GM23338 (cell line): Measurements from ENCODE around the gene DNAH10. TPM values are rescaled to one million over a fixed set of nuclear protein-coding genes. Genes with fewer than 3 reads are reported as not detected.

Source experiments
- ATAC-seq: fragments of 200-7000 bp; cut with Tn5 transposase; 3 replicates; pipeline ENCODE4 v1.9.1; 2020
- DNase-seq: peaks from one replicate; pipeline ENCODE4 v3.0.0-alpha.2; 2015; ENCODE audit warnings: low spot score
- H2AFZ ChIP-seq: fragments of 200-600 bp; sonication (generic); 2 replicates; pipeline ENCODE4 v1.8.0; 2016; ENCODE audit warnings: antibody characterized with exemption, mild to moderate bottlenecking, moderate library complexity
- H3F3A ChIP-seq: fragments of 200-600 bp; sonication (generic); replicated peaks from 2 replicates; pipeline ENCODE4 v1.8.0; 2017; ENCODE audit warnings: antibody characterized with exemption, mixed run types, low read depth
- H3K27ac ChIP-seq: fragments of 200-600 bp; sonication (generic); 2 replicates; pipeline ENCODE4 v1.6.1; 2016; ENCODE audit warnings: low read depth
- H3K27me3 ChIP-seq: fragments of 200-600 bp; sonication (generic); 2 replicates; pipeline ENCODE4 v1.8.0; 2016; ENCODE audit warnings: mild to moderate bottlenecking, mixed run types, moderate library complexity; ENCODE audit not compliant: insufficient read depth
- H3K36me3 ChIP-seq: fragments of 200-600 bp; sonication (generic); 2 replicates; pipeline ENCODE4 v1.8.0; 2016; ENCODE audit warnings: mild to moderate bottlenecking; ENCODE audit not compliant: insufficient read depth
- H3K4me1 ChIP-seq: fragments of 200-600 bp; sonication (generic); 2 replicates; pipeline ENCODE4 v1.8.0; 2016; ENCODE audit warnings: mild to moderate bottlenecking, moderate library complexity; ENCODE audit not compliant: insufficient read depth
- H3K4me2 ChIP-seq: fragments of 200-600 bp; sonication (generic); 2 replicates; pipeline ENCODE4 v1.7.1; 2017; ENCODE audit warnings: mixed run types
- H3K4me3 ChIP-seq: fragments of 200-600 bp; sonication (generic); 2 replicates; pipeline ENCODE4 v1.6.1; 2016; ENCODE audit warnings: mixed run types
- H3K79me2 ChIP-seq: fragments of 200-600 bp; sonication (generic); replicated peaks from 2 replicates; pipeline ENCODE4 v1.8.0; 2017; ENCODE audit warnings: mild to moderate bottlenecking; ENCODE audit not compliant: insufficient read depth
- H3K9me2 ChIP-seq: fragments of 200-600 bp; sonication (generic); 2 replicates; pipeline ENCODE4 v1.8.0; 2017; ENCODE audit not compliant: insufficient read depth
- H4K20me1 ChIP-seq: fragments of 200-600 bp; sonication (generic); replicated peaks from 2 replicates; pipeline ENCODE4 v1.8.0; 2017; ENCODE audit warnings: mild to moderate bottlenecking; ENCODE audit not compliant: insufficient read depth
- H3K27ac Mint-ChIP-seq: 2 replicates; pipeline ENCODE4 v1.8.0; 2020; ENCODE audit warnings: inconsistent platforms, mild to moderate bottlenecking, moderate library complexity, mixed read lengths
- H3K27me3 Mint-ChIP-seq: 3 replicates; pipeline ENCODE4 v1.8.0; 2022; ENCODE audit warnings: low read depth, mild to moderate bottlenecking, moderate library complexity, mixed read lengths, inconsistent platforms; ENCODE audit not compliant: insufficient read depth, poor library complexity
- H3K36me3 Mint-ChIP-seq: 3 replicates; pipeline ENCODE4 v1.8.0; 2021; ENCODE audit warnings: low read depth, mild to moderate bottlenecking, inconsistent platforms, moderate library complexity, mixed read lengths
- H3K4me1 Mint-ChIP-seq: 3 replicates; pipeline ENCODE4 v1.8.0; 2020; ENCODE audit warnings: mild to moderate bottlenecking, inconsistent platforms, mixed read lengths
- H3K4me3 Mint-ChIP-seq: 3 replicates; pipeline ENCODE4 v1.8.0; 2021; ENCODE audit warnings: moderate library complexity, mild to moderate bottlenecking, inconsistent platforms, mixed read lengths
- H3K9me3 Mint-ChIP-seq: 3 replicates; pipeline ENCODE4 v1.8.0; 2020; ENCODE audit warnings: moderate library complexity, mild to moderate bottlenecking, inconsistent platforms, mixed read lengths
- CREB1 ChIP-seq: fragments of 250-450 bp; sonication (Bioruptor Pico); IDR thresholded peaks from 2 replicates; pipeline ENCODE4 v1.5.0; 2020; ENCODE audit warnings: low read depth, mild to moderate bottlenecking, moderate library complexity
- EZH2 ChIP-seq: fragments of 200-600 bp; sonication (generic); IDR thresholded peaks from one replicate; pipeline ENCODE4 v1.8.0; 2017; ENCODE audit warnings: antibody characterized with exemption, mild to moderate bottlenecking, low read depth; ENCODE audit not compliant: unreplicated experiment
- EZH2phosphoT487 ChIP-seq: fragments of 200-600 bp; sonication (generic); IDR thresholded peaks from one replicate; pipeline ENCODE4 v1.8.1; 2018; ENCODE audit warnings: antibody characterized with exemption; ENCODE audit not compliant: unreplicated experiment
- JUNB ChIP-seq: IDR thresholded peaks from one replicate; pipeline ENCODE4 v1.6.1; 2016; ENCODE audit warnings: antibody characterized with exemption; ENCODE audit not compliant: unreplicated experiment
- NANOG ChIP-seq: IDR thresholded peaks from 2 replicates; pipeline ENCODE4 v1.6.1; 2016; ENCODE audit warnings: antibody characterized with exemption, borderline replicate concordance
- POLR2AphosphoS5 ChIP-seq: IDR thresholded peaks from 2 replicates; pipeline ENCODE4 v1.6.1; 2016; ENCODE audit warnings: antibody characterized with exemption, low read depth
- ZNF114 ChIP-seq: fragments of 250-450 bp; sonication (Bioruptor Pico); IDR thresholded peaks from 2 replicates; pipeline ENCODE4 v1.5.0; 2020; ENCODE audit warnings: mild to moderate bottlenecking, moderate library complexity
- ZNF331 ChIP-seq: fragments of 250-450 bp; sonication (Bioruptor Pico); IDR thresholded peaks from 2 replicates; pipeline ENCODE4 v1.5.0; 2020; ENCODE audit warnings: low read depth, mild to moderate bottlenecking, moderate library complexity
- polyA plus RNA-seq: library from polyadenylated mRNA; unstranded; fragments of >200 nt; fragmentation: Nextera tagmentation; extraction: Ambion mirVana; gene quantifications from 2 replicates; pipeline ENCODE4 v1.2.1, GENCODE V29; 2016
- total RNA-seq: library from RNA; depleted of rRNA; stranded (reverse); fragments of >200 nt; shearing (Covaris generic); gene quantifications from 2 replicates; pipeline ENCODE4 v1.2.3, GENCODE V29; 2014
- TF ChIP-seq, protein P1 (sequence below), 2 experiments: fragments of 200-600 bp in 1 of 2; sonication (generic) in 1 of 2; conservative IDR thresholded peaks; 2 replicates each; pipeline versions ENCODE4 v1.5.1 to v1.6.1; 2016 to 2017; ENCODE audit warnings: antibody characterized with exemption in 2 of 2, low read depth in 2 of 2, mild to moderate bottlenecking in 2 of 2, moderate library complexity in 1 of 2
- TF ChIP-seq, protein P2 (sequence below): IDR thresholded peaks from one replicate; pipeline ENCODE4 v1.6.1; 2018; ENCODE audit warnings: antibody characterized with exemption; ENCODE audit not compliant: unreplicated experiment

DNAH10 gene
- total and polyA plus RNA-seq, 2 experiments from 2014 or later: 0.03 TPM

DNA sequence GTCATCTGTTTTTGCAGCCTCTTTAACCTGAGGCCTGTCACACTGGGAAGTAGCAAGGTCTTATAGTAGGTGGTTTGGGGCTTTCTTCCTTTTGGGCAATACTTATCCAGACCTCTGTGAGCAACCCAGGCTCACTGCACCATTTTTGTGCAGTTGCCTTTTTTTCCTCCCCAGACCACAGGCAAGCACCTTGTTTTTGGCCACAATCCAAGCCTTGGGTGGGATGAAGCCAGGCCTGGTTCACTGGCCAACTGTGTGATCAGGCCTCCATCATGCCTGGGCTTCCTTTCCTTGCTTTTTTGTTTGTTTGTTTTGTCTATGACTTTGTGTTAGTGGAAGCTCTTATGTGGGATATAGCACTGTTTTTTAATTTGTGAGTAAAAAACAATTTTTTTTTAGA, 71.7 kb downstream of the DNAH10 start (continued):
- TF ChIP-seq, protein P1, sequence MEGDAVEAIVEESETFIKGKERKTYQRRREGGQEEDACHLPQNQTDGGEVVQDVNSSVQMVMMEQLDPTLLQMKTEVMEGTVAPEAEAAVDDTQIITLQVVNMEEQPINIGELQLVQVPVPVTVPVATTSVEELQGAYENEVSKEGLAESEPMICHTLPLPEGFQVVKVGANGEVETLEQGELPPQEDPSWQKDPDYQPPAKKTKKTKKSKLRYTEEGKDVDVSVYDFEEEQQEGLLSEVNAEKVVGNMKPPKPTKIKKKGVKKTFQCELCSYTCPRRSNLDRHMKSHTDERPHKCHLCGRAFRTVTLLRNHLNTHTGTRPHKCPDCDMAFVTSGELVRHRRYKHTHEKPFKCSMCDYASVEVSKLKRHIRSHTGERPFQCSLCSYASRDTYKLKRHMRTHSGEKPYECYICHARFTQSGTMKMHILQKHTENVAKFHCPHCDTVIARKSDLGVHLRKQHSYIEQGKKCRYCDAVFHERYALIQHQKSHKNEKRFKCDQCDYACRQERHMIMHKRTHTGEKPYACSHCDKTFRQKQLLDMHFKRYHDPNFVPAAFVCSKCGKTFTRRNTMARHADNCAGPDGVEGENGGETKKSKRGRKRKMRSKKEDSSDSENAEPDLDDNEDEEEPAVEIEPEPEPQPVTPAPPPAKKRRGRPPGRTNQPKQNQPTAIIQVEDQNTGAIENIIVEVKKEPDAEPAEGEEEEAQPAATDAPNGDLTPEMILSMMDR (conservative IDR thresholded peaks at IDR 0.05; ENCODE audit: low read depth in 2 of 2): no peak
- TF ChIP-seq, protein P2, sequence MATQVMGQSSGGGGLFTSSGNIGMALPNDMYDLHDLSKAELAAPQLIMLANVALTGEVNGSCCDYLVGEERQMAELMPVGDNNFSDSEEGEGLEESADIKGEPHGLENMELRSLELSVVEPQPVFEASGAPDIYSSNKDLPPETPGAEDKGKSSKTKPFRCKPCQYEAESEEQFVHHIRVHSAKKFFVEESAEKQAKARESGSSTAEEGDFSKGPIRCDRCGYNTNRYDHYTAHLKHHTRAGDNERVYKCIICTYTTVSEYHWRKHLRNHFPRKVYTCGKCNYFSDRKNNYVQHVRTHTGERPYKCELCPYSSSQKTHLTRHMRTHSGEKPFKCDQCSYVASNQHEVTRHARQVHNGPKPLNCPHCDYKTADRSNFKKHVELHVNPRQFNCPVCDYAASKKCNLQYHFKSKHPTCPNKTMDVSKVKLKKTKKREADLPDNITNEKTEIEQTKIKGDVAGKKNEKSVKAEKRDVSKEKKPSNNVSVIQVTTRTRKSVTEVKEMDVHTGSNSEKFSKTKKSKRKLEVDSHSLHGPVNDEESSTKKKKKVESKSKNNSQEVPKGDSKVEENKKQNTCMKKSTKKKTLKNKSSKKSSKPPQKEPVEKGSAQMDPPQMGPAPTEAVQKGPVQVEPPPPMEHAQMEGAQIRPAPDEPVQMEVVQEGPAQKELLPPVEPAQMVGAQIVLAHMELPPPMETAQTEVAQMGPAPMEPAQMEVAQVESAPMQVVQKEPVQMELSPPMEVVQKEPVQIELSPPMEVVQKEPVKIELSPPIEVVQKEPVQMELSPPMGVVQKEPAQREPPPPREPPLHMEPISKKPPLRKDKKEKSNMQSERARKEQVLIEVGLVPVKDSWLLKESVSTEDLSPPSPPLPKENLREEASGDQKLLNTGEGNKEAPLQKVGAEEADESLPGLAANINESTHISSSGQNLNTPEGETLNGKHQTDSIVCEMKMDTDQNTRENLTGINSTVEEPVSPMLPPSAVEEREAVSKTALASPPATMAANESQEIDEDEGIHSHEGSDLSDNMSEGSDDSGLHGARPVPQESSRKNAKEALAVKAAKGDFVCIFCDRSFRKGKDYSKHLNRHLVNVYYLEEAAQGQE: no peak
- no peak for TF ChIP-seq CREB1 (CRISPR knock-in tag)
- TF ChIP-seq ZNF114 (CRISPR knock-in tag): no peak
- TF ChIP-seq EZH2phosphoT487: no peak

GRCh38 chr12:123834845-123835244, 72.7 kb downstream of the DNAH10 start:
- no peak overlapping the region for H3K4me2 ChIP-seq
- no peak overlapping the region for H3K4me3 Mint-ChIP-seq
- no peaks in the 10 kb centered on the region for H3K27me3 ChIP-seq
- no peaks in the 10 kb centered on the region for H3K36me3 ChIP-seq
- H3K79me2 ChIP-seq: no peaks in the 10 kb centered on the region
- H4K20me1 ChIP-seq: no peaks in the 10 kb centered on the region
- H3F3A ChIP-seq: no peaks in the 10 kb centered on the region
- H3K27me3 Mint-ChIP-seq: peaks cover 8% of the 10 kb centered on the region
- H3K9me2 ChIP-seq: no peaks in the 10 kb centered on the region
- no peaks in the 10 kb centered on the region for H3K36me3 Mint-ChIP-seq
- no peak overlapping the region for H3K27ac Mint-ChIP-seq
- no peak overlapping the region for H3K27ac ChIP-seq
- peaks cover 28% of the 10 kb centered on the region for H3K9me3 Mint-ChIP-seq
- H3K4me3 ChIP-seq: no peak overlapping the region
- no peaks in the 10 kb centered on the region for H3K4me1 ChIP-seq
- no peak overlapping the region for H2AFZ ChIP-seq
- no peaks in the 10 kb centered on the region for H3K4me1 Mint-ChIP-seq
- DNase-seq (no peak), ATAC-seq (no peak)
- TF ChIP-seq NANOG: no peak
- no peak for TF ChIP-seq CREB1 (CRISPR knock-in tag)
- TF ChIP-seq POLR2AphosphoS5: no peak
- TF ChIP-seq JUNB: no peak
- TF ChIP-seq ZNF114 (CRISPR knock-in tag): no peak
- no peak for TF ChIP-seq EZH2
- TF ChIP-seq, protein P2: no peak
- no peak for TF ChIP-seq ZNF331 (CRISPR knock-in tag)
- TF ChIP-seq EZH2phosphoT487: no peak
